GM18502 (cell line): ENCODE data around the gene PHACTR1.
"Not testable (repeated sequence)": the region's sequence is repeated elsewhere in the genome, so short reads cannot be mapped to it uniquely, and the experiment has no call there.

ENCODE experiments used
- ATAC-seq: cut with Tn5 transposase; IDR thresholded peaks from one replicate; pipeline ENCODE4 v1.9.1; 2021; ENCODE audit warnings: mild to moderate bottlenecking; ENCODE audit not compliant: unreplicated experiment, poor library complexity

PHACTR1 gene

DNA sequence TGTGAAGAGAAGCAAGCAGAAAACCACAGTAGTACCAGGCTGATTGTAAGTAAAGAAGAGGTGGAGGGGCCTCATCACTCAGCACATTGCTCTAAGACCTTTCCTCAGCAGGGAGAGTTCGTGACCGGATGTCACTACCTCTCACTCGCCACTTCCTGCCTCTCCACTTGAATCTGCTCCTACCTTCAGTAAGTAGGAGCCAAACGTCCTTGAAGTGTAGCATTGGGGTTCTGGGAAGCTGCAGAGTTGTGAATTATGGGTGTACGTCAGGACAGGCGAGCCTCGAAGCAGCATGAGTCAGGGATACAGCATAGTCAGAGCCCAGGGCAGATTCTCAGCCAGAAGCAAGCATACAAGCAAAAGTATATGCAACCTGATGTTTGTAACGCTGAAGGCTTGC is 224.9 kb downstream of the PHACTR1 start:
- ATAC-seq = no peak

GRCh38 chr6:12943549-12943948 is 227.0 kb downstream of the PHACTR1 start:
- ATAC-seq = no peak

DNA sequence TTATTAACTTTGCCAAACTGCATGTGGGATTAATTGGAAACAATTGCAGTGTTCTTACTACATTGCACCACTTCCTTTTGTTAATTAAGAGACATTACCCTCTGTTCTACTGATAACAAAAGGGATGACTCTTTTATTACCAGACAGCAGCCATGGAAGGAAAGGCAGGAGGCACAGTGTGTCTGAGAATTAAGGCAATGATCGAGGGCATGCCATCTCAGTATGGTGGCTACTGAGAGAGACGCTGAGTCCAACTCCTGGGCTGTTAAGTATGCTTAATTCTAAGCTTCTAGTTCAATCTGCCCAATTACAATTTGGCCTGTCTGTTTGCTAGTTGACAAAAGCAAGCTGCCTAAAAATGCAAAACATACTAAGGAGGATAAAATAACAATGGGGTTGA is 227.4 kb downstream of the PHACTR1 start:
- ATAC-seq = no peak

DNA sequence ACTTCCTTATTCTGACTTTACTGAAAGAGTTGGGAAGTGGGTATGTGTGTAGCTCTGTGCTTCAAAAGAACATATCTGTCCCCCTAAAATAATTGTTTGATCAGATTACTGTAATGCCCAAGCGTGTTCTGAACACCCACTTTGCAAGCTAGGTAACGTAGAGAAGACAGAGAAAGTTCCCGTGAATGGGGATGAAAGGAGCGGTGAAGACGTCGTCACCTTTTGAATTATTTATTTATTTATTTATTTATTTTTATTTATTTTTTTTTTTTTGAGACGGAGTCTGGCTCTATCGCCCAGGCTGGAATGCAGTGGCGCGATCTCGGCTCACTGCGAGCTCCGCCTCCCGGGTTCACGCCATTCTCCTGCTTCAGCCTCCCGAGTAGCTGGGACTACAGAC is 228.0 kb downstream of the PHACTR1 start:
- not testable (repeated sequence) for ATAC-seq

DNA sequence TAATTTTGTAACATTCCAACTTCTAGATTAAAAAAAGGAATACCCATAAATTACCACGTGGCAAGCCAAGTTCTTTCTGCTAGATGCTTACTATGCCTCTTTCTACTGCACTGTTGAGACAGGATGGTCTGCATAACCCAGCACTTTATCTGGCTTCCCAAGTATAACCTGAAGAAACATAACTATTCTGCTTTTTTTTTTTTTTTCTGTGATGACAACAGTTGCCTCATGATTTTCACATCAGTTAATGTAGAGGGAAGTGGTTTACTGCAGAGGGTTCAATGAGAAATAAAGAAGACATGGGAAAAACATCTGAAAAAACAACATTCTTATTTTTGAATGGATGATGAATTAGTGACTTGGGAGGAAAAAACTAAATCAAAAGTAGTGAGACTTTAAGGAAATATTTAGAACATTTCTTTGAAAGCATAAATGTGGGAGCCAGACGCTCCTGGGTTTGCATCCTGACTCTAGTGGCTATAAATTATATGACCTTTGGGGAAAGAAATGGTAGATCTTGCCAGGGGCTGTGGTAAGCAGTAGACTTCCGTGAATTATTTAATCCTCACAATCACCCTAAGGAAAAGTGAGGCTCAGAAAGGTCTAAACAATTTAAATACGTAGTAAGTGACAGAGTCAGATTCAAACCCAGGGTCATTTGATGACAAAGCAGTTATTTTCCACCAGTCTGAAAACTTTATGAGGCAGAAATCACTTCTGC is 230.7 kb downstream of the PHACTR1 start:
- no peak for ATAC-seq

- ATAC-seq = no peak
These were observed 231.4 kb downstream of the PHACTR1 start for GRCh38 chr6:12947967-12948366.

DNA sequence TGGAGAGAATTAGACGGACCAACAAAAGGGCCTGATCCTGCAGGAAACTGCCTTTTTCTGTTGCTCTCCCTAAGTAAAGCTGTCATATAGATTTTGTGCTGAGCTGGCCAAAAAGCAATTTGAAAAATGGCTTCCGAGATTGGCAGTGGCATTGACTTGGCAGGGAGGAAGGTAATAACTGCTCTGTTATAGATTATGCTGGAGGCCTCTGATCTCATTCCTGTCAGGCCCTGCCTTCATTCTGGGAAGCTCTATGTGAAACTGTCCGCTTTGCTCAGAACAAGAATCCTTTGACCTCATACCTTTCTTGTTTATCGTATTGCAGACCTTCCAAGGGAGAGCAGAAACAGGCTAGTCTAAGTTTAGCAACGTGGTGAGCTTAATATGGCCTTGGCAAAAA is 234.4 kb downstream of the PHACTR1 start:
- no peak for ATAC-seq

- ATAC-seq = no peak
These were observed 234.8 kb downstream of the PHACTR1 start for GRCh38 chr6:12951415-12951814.

DNA sequence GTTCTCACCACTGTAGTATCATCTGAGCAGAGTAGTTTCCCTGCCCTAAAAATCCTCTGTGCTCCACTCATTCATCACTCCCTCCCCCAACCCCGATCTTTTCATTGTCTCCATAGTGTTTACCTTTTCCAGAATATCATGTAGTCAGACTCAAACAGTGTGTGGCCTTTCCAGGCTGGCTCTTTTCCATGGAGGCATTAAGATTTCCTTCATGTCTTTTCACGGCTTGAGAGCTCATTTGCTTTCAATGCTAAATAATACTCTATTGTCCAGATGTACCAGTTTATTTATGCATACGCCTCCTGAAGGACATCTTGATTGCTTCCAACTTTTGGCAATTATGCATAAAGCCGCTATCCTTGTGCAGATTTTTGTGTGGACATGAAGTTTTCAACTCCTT is 235.8 kb downstream of the PHACTR1 start:
- ATAC-seq = no peak

- no peak for ATAC-seq
These were observed 239.4 kb downstream of the PHACTR1 start for GRCh38 chr6:12955956-12956355.

DNA sequence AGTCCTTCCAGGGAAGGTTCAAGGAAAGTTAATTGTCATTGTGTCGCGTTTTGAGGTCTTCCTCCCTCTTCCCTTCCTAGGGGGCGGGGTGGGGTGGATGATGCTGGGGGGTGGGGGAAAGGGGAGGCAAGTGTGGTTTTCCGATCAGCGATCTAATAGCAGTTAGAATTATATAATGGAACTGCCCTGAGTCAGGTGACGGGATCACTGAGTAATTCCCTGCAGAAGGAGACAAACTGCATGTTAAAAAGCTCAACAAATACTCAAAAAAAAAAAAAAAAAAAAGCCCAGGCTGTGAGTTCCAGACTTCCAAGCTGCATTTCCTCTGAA is 240.4 kb downstream of the PHACTR1 start:
- no peak for ATAC-seq

- ATAC-seq = no peak
These were observed 240.9 kb downstream of the PHACTR1 start for GRCh38 chr6:12957321-12958051.

GRCh38 chr6:12958052-12958706 is 241.6 kb downstream of the PHACTR1 start:
- ATAC-seq = no peak

GRCh38 chr6:12961761-12962160 is 245.2 kb downstream of the PHACTR1 start:
- ATAC-seq = no peak

DNA sequence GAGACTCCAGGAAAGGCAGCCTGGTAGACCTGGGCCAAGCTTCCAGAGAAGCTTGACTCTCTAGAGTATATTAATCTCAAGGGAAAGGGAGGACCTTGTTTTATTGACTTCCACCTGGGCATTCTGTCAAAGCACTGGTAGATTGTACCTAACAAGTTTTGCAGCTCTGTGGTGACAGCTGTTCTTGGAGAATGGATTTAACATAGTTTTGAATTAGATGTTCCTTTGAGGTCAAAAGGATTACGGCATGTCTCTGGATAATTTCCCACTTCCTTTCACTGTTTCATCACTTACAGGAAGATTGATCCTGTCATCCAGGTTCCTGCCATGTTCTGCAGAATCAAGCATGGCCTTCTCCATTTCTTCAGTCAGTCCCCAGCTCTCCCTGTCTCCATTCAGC is 246.0 kb downstream of the PHACTR1 start:
- no peak for ATAC-seq

- no peak for ATAC-seq
These were observed 246.4 kb downstream of the PHACTR1 start for GRCh38 chr6:12962987-12963386.

DNA sequence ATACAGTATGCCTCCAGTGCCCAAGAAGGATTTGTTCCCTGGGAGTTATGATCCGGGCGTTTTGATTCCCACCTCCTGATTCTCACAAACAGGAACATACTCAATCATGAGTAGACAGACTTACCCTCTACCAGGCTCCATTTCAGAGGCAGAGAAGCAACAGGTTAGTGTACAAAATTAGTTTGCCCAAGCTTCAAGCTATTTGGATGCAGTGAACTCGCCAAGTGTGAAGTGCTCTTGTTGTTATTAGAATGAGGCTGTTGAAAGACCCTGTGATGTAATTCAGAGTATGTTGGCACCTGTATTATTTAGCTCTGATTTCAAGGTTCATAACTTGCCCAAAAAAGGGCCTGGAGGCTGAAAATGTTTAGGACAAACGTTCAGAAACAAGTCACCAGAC is 247.0 kb downstream of the PHACTR1 start:
- ATAC-seq = no peak

DNA sequence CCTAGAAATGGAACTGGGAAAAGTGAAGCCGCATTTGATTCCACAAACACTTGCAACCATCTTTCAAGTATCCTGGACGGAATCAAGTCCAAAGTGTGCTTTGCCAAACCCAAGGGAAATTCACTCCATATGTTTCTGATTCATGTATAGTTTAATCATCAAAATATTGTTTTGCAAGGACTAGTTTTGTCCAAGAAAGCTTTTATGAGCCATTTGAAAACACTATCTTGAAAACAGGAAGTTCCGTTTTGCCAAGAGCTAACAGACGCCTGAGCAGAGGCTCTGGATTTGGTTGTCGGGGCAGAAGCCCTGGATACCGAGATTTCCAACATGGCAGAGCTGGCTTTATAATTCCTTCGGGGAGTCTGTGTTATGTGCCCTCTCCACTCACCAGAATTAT is 251.1 kb downstream of the PHACTR1 start:
- no peak for ATAC-seq

DNA sequence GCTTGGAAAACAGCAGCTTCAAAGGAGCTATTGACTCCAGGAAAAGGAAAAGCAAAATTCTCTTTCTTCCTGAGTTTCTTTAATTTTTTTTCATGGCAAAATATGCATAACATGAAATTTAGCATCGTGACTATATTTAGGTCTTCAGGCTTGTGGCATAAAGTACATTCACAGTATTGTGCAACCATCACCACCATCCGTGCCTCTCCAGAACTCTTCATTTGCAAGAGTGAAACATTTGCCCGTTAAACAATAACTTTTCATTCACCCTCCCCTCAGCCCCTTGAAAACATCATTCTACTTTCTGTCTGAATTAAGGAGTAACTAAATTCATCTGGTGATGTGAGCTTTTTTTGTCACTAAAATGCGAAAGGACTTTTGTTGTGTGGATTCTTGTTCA is 251.7 kb downstream of the PHACTR1 start:
- no peak for ATAC-seq

- ATAC-seq = no peak
These were observed 252.4 kb downstream of the PHACTR1 start for GRCh38 chr6:12968839-12969558.

GRCh38 chr6:12969966-12970365 is 253.4 kb downstream of the PHACTR1 start:
- no peak for ATAC-seq
